Activated CD4-positive, alpha-beta T cell treated with anti-CD3 and anti-CD28 coated beads, Interleukin-2, amount 50 U/mL, for 24 hours (primary cell): ENCODE data around the gene TP53I3.
"Not testable (repeated sequence)": the region's sequence is repeated elsewhere in the genome, so short reads cannot be mapped to it uniquely, and the experiment has no call there.

Source experiments
- DNase-seq, 2 donors: peaks; one replicate each; pipeline ENCODE4 v3.0.0-alpha.2; 2020; ENCODE audit warnings: low read depth in 1 of 2, low spot score in 1 of 2

The TP53I3 gene

GRCh38 chr2:24100732-24101131, 16.1 kb upstream of the TP53I3 start:
- DNase-seq: not testable (repeated sequence)

- not testable (repeated sequence) for DNase-seq
Measured at GRCh38 chr2:24095171-24095677, 10.6 kb upstream of the TP53I3 start.

- not testable (repeated sequence) for DNase-seq
Measured at GRCh38 chr2:24093270-24093669, 8.6 kb upstream of the TP53I3 start.

GRCh38 chr2:24088821-24089359, 4.3 kb upstream of the TP53I3 start:
- DNase-seq: no peak

- DNase-seq: no peak
Measured at GRCh38 chr2:24087032-24087431, 2.4 kb upstream of the TP53I3 start.

DNA sequence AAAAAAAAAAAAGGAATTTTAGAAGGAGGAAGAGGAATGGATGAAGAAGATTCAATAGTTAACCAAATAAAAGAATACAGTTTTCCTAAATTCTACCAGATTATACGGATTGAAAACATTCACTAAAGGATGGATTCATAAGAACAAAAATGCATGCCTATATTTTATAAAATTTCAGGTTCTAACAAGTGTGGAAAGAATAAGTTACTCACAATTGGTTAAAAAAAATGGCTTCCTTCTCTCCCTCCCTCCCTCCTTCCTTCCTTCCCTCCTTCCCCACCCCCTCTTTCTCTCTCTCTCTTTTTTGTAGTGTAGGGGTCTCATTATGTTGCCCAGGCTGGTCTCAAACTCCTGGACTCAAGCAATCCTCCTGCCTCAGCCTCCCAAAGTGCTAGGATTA, 1.6 kb upstream of the TP53I3 start:
- DNase-seq: no peak

DNA sequence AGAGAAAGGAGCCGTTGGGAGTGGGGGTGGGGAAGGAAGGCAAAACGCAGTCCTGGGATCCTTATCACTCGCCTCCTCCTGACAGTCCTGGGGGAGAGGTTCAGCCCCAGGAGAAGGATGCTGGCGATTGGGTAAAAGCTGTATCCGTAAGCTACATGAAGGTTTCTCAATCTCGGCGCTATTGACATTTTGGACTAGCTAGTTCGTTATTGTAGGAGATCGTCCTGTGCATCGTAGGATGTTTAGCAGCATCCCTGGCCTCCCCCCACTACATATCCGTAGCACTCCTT, 511 bp upstream of the TP53I3 start:
- no peak for DNase-seq

DNA sequence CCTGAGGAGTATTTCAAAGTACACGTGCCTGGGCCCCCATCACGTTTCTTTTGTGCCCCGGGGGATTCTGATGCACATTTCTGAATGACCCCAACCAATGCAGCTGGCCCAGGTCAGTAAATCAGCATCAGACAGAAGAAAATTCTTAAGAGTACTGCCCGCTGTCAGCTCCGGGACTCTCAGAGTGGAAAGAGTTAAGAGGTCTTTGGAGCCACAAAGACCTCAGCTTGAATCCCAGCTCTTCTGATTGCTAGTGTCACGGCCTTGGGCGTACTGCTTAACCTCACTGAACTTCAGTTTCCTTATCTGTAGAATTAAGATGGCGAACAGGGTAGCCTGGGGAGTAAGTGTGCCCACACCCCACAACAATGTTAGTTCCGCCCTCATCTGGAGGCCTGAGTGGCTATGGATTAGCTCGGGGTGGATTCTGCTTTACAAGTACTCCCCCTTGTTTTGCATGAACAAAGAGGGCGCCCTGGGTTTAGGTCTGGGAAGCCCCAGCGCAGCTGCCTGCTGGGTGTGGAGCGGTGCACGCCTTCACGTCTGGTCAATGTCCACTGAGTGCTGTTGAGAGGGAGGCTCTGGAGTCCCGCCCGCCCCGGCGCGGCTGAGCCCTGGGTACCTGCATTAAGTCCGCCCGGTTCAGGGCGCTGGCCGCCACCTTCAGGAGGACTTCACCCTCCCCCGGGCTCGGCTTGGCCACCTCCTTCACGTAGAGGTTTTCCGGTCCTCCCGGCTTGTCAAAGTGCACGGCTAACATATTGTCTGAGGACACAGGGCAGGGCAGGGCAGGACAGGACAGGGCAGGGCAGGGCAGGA, 858 bp downstream of the TP53I3 start:
- peak in 1 of 2 donors; percentile 1 for DNase-seq

GRCh38 chr2:24082787-24083566, 1.7 kb downstream of the TP53I3 start:
- DNase-seq: no peak

DNA sequence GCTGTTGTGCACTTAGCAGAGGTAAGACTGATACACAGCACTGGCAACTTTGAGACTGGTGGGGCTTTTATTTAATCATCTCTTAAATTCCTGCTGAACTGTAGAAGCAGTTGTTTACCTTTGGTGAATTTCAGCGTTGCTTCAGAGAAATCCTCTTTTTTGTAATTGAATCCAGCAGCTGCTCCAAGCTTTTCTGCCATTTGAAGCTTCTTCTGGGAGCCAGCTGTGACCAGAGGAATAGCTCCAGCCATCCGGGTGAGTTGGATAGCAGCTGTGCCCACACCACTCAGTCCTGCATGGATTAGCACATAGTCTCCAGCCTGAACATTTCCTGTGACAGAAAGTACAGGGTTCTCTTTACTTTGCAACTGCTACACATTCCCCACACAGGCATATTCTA, 3.9 kb downstream of the TP53I3 start:
- DNase-seq: no peak

DNA sequence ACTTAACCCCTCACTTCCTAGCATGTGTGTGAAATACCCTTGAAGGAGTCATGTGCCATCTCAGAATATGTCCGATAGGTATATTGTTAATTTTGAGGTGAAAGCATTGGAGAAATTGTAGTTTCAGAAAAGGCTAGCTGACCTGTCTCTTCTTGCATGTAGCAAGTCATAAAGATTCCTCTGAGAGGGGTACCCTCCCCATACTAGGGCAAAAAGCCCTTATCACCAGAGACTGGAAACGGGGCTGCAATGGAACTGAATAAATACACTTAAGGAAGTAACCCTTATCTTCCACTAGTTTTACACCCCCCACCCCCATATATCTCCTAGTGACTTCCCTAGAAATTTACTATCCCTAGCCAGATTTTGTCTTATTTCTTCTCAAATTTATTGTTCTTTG, 6.8 kb downstream of the TP53I3 start:
- no peak for DNase-seq

DNA sequence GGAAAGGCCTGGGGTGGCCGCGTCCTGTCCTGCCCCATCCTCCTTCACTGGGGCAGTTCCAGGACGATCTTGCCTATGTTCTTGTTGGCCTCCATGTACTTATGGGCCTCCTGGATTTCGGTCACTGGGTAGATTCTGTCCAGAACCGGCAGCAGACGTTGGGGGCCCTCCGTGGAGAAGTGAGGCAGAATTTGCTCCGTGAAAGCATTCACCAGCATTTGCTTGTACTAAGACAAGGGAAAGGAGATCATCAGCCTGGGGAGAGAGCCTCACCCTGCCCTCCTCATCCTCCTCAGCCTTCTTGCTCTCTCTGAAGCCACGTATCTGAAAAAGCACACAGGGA, 7.1 kb downstream of the TP53I3 start:
- no peak for DNase-seq

DNA sequence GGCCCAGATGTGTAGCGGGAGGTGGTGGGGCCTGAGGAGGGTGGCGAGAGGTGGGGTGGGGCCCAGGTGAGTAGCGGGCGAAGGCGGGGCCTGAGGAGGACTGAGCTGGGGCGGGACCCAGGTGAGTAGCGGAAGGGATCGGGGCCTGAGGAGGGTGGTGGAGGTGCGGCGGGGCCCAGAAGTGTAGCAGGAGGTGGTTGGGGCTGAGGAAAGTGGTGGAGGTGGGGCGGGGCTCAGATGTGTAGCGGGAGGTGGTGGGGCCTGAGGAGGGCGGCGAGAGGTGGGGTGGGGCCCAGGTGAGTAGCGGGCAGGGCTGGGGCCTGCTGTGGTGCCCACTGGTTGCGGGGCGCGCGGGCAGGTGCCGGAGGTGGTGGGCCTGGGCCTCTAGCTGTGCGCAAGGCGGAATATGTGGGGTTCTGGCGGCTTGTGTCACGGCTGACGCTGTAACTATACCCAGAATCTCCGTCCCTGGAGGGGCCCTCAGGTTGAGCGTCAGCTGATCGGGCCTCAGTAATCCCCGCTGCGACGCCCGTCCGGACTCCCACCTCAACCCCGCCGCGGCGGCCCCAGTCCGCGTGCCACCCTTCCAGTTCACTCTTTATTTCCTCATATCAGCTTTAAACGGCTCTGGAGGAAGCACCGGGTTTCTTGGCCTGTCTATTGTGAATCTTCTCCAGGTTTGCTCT, 7.6 kb downstream of the TP53I3 start:
- no peak for DNase-seq

DNA sequence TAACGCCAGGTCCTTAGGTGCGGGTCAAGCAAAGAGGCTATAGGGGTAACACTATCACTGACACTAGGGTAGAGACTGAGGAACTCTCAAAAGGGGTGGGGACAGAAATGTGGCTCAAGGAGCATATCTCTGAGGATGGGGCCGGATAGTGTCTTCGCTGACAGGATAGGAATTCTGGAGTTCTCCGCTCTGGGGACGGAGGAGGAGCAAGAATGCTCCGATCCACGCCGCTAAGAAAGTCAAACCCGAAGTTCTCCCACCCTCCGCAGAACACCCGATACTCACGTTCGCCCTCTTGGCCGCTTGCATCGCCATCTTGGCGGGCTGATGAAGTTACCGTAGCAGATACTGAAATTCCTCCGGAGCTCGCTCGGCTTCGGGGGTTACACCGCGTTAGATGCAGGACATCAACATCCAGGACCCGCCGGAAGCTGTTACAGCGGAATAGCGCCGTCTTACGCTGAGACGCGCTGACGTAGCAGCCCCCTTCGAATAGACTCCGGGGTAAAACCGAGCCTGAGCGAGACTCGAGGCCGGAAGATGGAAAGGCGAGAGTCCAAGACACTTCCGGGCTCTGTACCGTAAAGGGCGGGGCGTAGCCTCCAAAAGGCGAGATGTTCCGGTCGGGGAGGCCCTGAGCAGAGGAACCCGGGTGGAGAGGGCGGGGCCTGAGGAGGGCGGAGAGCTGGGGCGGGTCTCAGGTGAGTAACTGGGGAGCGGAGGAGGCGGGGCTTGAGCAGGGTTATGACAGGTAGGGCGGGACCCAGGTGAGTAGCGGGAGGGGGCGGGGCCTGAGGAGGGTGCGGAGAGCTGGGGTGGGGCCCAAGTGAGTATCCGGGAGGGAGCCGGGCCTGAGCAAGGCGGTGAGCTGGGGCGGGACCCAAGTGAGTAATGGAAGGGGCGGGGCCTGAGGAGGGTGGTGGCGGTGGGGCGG, 8.5 kb downstream of the TP53I3 start, which contains the start of gene SF3B6:
Gene SF3B6 (minus strand): TSS at position 412 of the 934 bp plus-strand sequence. CDS start 97 bp downstream, at position 315.
- peak; percentile 98 to 99 for DNase-seq

GRCh38 chr2:24075259-24075658, 9.4 kb downstream of the TP53I3 start:
- DNase-seq: no peak

DNA sequence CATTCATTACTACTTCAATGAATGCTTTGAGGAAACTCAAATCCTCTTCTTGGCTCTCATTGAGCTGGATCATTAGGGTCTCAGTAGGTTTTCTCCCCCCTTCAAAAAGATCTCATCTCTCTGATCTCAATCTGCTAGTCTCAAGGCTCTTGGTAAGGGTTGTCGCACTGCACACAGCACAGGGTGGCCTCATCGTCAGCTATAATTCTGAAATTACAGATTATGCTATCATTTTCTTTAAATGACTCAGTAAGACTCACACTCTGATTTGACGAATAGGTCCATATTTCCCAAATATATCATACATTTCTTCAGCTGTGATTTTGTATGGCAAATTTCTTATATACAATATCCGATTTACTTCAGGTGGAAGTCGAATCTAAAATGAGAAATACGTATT, 10.8 kb downstream of the TP53I3 start:
- DNase-seq: no peak

- no peak for DNase-seq
Measured at GRCh38 chr2:24072259-24072658, 12.4 kb downstream of the TP53I3 start.

- DNase-seq: no peak
Measured at GRCh38 chr2:24065341-24065740, 19.3 kb downstream of the TP53I3 start.

DNA sequence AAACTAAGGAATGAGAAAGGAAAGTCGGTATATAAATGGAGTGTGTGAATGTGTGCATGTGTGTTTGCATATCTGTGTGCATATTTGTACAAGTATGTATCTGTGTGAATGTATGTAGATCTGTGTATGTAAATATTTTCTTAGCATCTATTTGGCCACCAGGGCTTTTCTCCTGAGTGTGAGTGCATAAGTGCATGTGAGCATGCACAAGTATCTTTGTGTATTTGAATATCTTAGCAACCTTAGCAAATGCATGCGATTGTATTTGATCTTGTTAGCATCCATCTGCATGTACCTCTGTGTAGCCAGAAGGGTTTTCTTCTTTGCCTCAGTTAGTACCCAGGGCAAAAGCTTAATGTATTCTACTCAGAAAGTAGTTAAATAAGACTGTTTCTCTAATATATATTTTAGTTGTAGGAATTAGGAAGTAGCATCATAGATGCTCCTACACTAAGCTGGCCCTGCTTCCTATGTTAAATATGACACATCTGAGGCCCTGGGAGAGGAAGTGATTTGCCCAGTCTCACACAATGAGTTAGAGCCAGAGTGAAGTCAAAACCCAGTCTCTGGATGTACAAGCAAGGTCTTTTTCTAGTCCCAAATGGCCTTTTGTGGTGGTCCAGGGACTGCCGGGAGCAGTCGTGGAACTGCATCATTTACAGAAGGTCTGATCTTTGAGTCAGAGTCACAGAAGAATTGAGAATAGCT, 25.9 kb downstream of the TP53I3 start:
- DNase-seq: no peak

- DNase-seq: no peak
Measured at GRCh38 chr2:24055750-24056149, 28.9 kb downstream of the TP53I3 start.
